ENCODE measurements around the gene SORCS2. TPM values are rescaled to one million over a fixed set of nuclear protein-coding genes. Genes with fewer than 3 reads are reported as not detected.

Gene SORCS2
- total and polyA plus RNA-seq, 2 of the 13 experiments (the other 11 are each of a cell fraction or from before 2014, with no cell fraction given) = 0.82 to 1.0 TPM

DNA sequence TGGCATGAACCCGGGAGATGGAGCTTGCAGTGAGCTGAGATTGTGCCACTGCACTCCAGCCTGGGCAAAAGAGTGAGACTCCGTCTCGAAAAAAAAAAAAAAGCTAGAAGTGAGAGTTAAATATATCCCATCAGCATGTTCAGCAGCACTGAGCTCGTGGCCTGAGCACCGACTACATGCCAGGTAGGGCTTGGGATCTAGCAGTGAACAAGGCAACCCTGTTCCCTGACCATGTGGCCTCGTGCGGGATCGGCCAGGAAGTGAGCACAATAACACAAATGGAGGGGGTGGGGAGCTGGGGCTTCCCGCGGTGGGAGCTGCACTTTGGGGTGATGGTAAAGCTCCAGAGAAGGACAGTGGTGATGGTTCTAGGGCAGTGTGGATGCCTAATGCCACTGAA is 436.1 kb downstream of the SORCS2 start:
- H3K27ac ChIP-seq (ENCODE audit: extremely low read length, insufficient read depth, low read length) = no peak overlapping the region
- in situ Hi-C loops (cut with HindIII; ENCODE audit: extremely low pct_ligation_motif_present, low pct_unique_long_range_greater_than_20kb) = no loop called here
- POLR2A ChIA-PET = interaction anchor here (2.9 to 3.9 kb wide), 2 partner anchors 46 to 97 kb away, joined by 14 to 22 read pairs; no protein-coding TSS in a partner anchor

DNA sequence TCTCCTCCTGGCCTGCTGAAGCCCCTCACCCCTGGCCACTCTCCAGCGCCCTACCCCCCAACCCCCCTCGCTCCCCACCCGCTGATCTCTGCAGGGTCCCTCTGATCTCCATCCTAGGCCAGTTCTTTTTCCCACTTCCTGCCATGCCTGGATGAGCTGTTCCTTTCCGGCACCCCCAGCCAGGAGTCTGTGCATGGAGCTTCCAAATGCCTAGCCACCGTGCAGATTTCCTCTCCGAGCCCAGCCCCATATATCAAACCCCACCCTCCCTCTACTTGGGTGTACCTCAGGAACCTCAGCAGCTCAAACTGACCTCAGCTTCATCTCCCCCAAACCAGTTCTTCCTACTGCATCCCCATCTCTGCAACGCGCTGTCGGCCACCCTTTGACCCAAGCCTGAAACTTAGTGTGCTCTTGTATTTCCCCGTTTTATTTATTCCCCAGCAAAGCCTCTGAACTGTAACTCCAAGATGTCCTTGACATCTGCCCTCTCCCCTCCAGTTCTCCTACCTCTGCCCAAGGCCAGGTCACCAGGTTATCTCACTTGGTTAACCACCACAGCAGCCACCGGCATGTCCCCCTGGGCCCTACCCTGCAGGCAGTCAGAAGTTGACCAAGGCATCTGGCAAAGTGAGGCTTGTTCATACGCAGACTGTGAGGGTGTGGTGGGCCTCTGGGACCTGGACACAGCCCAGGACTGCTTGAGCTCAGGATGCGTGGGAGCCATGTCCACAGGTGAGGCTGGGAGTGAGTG is 437.3 kb downstream of the SORCS2 start:
- peak; percentile 63 for FAIRE-seq
- intact Hi-C loops (cut with micrococcal nuclease; ENCODE audit: unreplicated experiment) = loop anchor here (1.0 to 10.0 kb wide), 3 partner anchors 10 to 95 kb away; no protein-coding TSS in a partner anchor
- TF ChIP-seq RXRA (CRISPR knock-in tag; IDR thresholded peaks at IDR 0.05) (peak; percentile 62; the same call in 1 of the 2 replicates), ZNF773 (CRISPR knock-in tag; IDR thresholded peaks at IDR 0.05; ENCODE audit: borderline replicate concordance) (no peak), SKI (IDR thresholded peaks at IDR 0.05; ENCODE audit: partially characterized antibody) (peak; percentile 36), HNF4A (CRISPR knock-in tag; IDR thresholded peaks at IDR 0.05) (peak; percentile 61), TCF7L2 (IDR thresholded peaks at IDR 0.05; ENCODE audit: low read depth, low read length) (no peak), JUN (CRISPR knock-in tag; IDR thresholded peaks at IDR 0.05) (no peak), ZNF138 (CRISPR knock-in tag; IDR thresholded peaks at IDR 0.05; ENCODE audit: low read depth) (no peak), GATAD2A (CRISPR knock-in tag; IDR thresholded peaks at IDR 0.05) (peak; percentile 62; the same call in 1 of the 2 replicates), WIZ (CRISPR knock-in tag; IDR thresholded peaks at IDR 0.05) (no peak), FOSL2 (CRISPR knock-in tag; IDR thresholded peaks at IDR 0.05) (peak; percentile 57; the same call in 1 of the 2 replicates), GTF2F1 (IDR thresholded peaks at IDR 0.05; ENCODE audit: low read length) (no peak), ZNF772 (CRISPR knock-in tag; IDR thresholded peaks at IDR 0.05) (no peak)
- TF ChIP-seq, protein P1, sequence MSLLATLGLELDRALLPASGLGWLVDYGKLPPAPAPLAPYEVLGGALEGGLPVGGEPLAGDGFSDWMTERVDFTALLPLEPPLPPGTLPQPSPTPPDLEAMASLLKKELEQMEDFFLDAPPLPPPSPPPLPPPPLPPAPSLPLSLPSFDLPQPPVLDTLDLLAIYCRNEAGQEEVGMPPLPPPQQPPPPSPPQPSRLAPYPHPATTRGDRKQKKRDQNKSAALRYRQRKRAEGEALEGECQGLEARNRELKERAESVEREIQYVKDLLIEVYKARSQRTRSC (CRISPR knock-in tag; IDR thresholded peaks at IDR 0.05; ENCODE audit: low read depth) = no peak
- TF ChIP-seq, protein P2, sequence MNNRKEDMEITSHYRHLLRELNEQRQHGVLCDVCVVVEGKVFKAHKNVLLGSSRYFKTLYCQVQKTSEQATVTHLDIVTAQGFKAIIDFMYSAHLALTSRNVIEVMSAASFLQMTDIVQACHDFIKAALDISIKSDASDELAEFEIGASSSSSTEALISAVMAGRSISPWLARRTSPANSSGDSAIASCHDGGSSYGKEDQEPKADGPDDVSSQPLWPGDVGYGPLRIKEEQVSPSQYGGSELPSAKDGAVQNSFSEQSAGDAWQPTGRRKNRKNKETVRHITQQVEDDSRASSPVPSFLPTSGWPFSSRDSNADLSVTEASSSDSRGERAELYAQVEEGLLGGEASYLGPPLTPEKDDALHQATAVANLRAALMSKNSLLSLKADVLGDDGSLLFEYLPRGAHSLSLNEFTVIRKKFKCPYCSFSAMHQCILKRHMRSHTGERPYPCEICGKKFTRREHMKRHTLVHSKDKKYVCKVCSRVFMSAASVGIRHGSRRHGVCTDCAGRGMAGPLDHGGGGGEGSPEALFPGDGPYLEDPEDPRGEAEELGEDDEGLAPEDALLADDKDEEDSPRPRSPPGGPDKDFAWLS (CRISPR knock-in tag; IDR thresholded peaks at IDR 0.05; ENCODE audit: borderline replicate concordance) = no peak

More for the DNA sequence above, 436.1 kb downstream of the SORCS2 start:
- H3K4me3 ChIP-seq (replicated peaks in 1 of 3; ENCODE audit: insufficient read depth in 1 of 3, low read depth in 2 of 3, low read length in 3 of 3) = no peak overlapping the region
- BruUV-seq (replicated peaks) = no TSS peak
- no peak overlapping the region for H3K4me2 ChIP-seq (ENCODE audit: low read depth, low read length)
- no peak for DNase-seq (ENCODE audit: low spot score)
- H3K79me2 ChIP-seq (ENCODE audit: insufficient read depth, low read length) = no peaks in the 10 kb centered on the region
- intact Hi-C loops (cut with micrococcal nuclease; ENCODE audit: unreplicated experiment) = no loop called here
- FAIRE-seq = no peak
- no peaks in the 10 kb centered on the region for H4K20me1 ChIP-seq (ENCODE audit: insufficient read depth, low read length)
- WGBS (ENCODE audit: low lambda C conversion rate) = 87% methylated on average over 10 of the region's 10 CpGs
- H3K9ac ChIP-seq (ENCODE audit: insufficient read depth, low read depth, low read length) = no peak overlapping the region
- no peak overlapping the region for H2AFZ ChIP-seq (ENCODE audit: low read length)
- no peaks in the 10 kb centered on the region for H3K36me3 ChIP-seq (replicated peaks in 1 of 2; ENCODE audit: control insufficient read depth in 1 of 2, insufficient read depth in 2 of 2, low read length in 2 of 2)
- H3K9me3 ChIP-seq (ENCODE audit: low read length) = no peaks in the 10 kb centered on the region
- H3K27me3 ChIP-seq (ENCODE audit: control insufficient read depth in 1 of 2, insufficient read depth in 2 of 2, low read length in 2 of 2) = no peaks in the 10 kb centered on the region
- peaks cover 43% of the 10 kb centered on the region for H3K4me1 ChIP-seq (ENCODE audit: insufficient read depth, low read length)
- ATAC-seq = no peak
- CTCF ChIA-PET (ENCODE audit: low intra/inter-chr PET ratio, low total read pairs) = no interaction called here
- no peak for TF ChIP-seq ETV6 (CRISPR knock-in tag; conservative IDR thresholded peaks at IDR 0.05)

More for the DNA sequence above, 437.3 kb downstream of the SORCS2 start:
- ATAC-seq = peak; percentile 79
- H3K4me1 ChIP-seq (ENCODE audit: insufficient read depth, low read length) = peaks cover 43% of the 10 kb centered on the region
- no peaks in the 10 kb centered on the region for H3K36me3 ChIP-seq (replicated peaks in 1 of 2; ENCODE audit: control insufficient read depth in 1 of 2, insufficient read depth in 2 of 2, low read length in 2 of 2)
- no TSS peak for BruUV-seq (replicated peaks)
- H3K9me3 ChIP-seq (ENCODE audit: low read length) = no peaks in the 10 kb centered on the region
- H2AFZ ChIP-seq (ENCODE audit: low read length) = no peak overlapping the region
- ChIA-PET POLR2A (interaction anchor here (0.9 to 3.9 kb wide), 6 partner anchors 9 to 98 kb away, joined by 5 to 24 read pairs (median 12); no protein-coding TSS in a partner anchor), CTCF (ENCODE audit: low intra/inter-chr PET ratio, low total read pairs) (no interaction called here)
- peak; percentile 66 for DNase-seq (ENCODE audit: low spot score)
- H3K4me2 ChIP-seq (ENCODE audit: low read depth, low read length) = peak overlapping the region; percentile 68
- 11% methylated on average over 12 of the region's 13 CpGs for WGBS (ENCODE audit: low lambda C conversion rate)
- peak overlapping the region in 1 of 3 experiments; percentile 19; a peak in 2 of 6 replicates for H3K4me3 ChIP-seq (replicated peaks in 1 of 3; ENCODE audit: insufficient read depth in 1 of 3, low read depth in 2 of 3, low read length in 3 of 3)
- peak overlapping the region; percentile 64 for H3K27ac ChIP-seq (ENCODE audit: extremely low read length, insufficient read depth, low read length)
- no peaks in the 10 kb centered on the region for H3K79me2 ChIP-seq (ENCODE audit: insufficient read depth, low read length)
- peak overlapping the region; percentile 43; the same call in 1 of the 2 replicates for H3K9ac ChIP-seq (ENCODE audit: insufficient read depth, low read depth, low read length)
- in situ Hi-C loops (cut with HindIII; ENCODE audit: extremely low pct_ligation_motif_present, low pct_unique_long_range_greater_than_20kb) = no loop called here
- H3K27me3 ChIP-seq (ENCODE audit: control insufficient read depth in 1 of 2, insufficient read depth in 2 of 2, low read length in 2 of 2) = no peaks in the 10 kb centered on the region
- H4K20me1 ChIP-seq (ENCODE audit: insufficient read depth, low read length) = no peaks in the 10 kb centered on the region
